Immature natural killer cell (primary cell): ENCODE results near the gene PCK1. TPM values are rescaled to one million over a fixed set of nuclear protein-coding genes. Genes with fewer than 3 reads are reported as not detected.

ENCODE experiments used
- DNase-seq, 3 donors: peaks; one replicate each; pipeline ENCODE4 v3.0.0; 2022; ENCODE audit warnings: mixed read lengths in 1 of 3
- H3K27ac Mint-ChIP-seq, 6 donors: one replicate each; pipeline ENCODE4 v1.8.0; 2020; ENCODE audit warnings: mixed read lengths in 6 of 6, mild to moderate bottlenecking in 5 of 6, inconsistent platforms in 4 of 6, moderate library complexity in 3 of 6
- H3K27me3 Mint-ChIP-seq, 3 donors: one replicate each; pipeline ENCODE4 v1.8.0; 2020 to 2021; ENCODE audit warnings: low read depth in 3 of 3, mild to moderate bottlenecking in 3 of 3, mixed read lengths in 3 of 3, moderate library complexity in 3 of 3, inconsistent platforms in 1 of 3
- H3K36me3 Mint-ChIP-seq, 3 donors: one replicate each; pipeline ENCODE4 v1.8.0; 2020; ENCODE audit warnings: mixed read lengths in 3 of 3, inconsistent platforms in 2 of 3, mild to moderate bottlenecking in 2 of 3
- H3K4me1 Mint-ChIP-seq, 2 donors: one replicate each; pipeline ENCODE4 v1.8.0; 2020; ENCODE audit warnings: inconsistent platforms in 2 of 2, mild to moderate bottlenecking in 2 of 2, mixed read lengths in 2 of 2, moderate library complexity in 1 of 2
- H3K4me3 Mint-ChIP-seq, 5 donors: one replicate each; pipeline ENCODE4 v1.8.0; 2020; ENCODE audit warnings: mild to moderate bottlenecking in 5 of 5, mixed read lengths in 5 of 5, inconsistent platforms in 3 of 5, moderate library complexity in 3 of 5
- H3K9me3 Mint-ChIP-seq, 6 donors: one replicate each; pipeline ENCODE4 v1.8.0; 2020; ENCODE audit warnings: mild to moderate bottlenecking in 6 of 6, mixed read lengths in 6 of 6, inconsistent platforms in 4 of 6, moderate library complexity in 3 of 6
- polyA plus RNA-seq, 3 donors: library from polyadenylated mRNA; unstranded; fragments of 300-500 nt; fragmentation: Illumina TruSeq; gene quantifications; one replicate each; pipeline ENCODE4 v1.2.3, GENCODE V29; 2021

The PCK1 gene
- polyA plus RNA-seq, 3 donors from 2014 or later: not detected

DNA sequence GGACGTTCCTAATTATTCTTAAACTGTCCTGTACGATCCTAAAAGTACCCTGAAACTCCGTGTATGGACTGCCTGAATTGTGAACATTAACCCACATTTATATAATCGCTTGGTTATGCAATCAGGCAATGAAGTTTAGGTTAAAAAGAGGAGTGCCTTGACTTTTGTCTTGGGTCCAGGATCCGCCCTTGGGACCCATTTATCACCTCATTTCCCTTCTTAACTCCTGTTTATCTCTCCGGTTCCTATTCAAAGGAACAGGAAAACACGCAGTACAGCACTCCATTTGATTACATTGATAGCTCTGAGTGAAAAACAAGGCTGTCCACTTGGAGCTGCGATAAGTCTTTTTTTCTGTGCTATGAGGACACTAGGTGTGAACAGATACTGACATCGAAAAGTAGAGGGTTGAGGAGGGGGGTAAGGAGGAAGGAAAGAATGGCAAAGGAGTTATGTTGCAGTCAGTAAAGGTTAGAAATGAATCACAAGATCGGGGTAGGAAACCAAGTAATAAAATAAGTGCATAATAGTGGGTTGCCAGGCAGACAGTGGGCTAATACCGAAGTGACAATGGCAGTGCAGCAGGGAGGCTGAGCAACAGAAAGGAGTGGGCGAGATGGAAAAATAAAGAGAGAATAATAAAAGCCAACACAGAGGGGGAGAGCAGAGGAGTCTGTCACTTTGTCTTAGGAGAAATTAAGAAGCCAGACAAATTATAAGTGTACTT, 15.9 kb upstream of the PCK1 start:
- no peaks in the 10 kb centered on the region for H3K36me3 Mint-ChIP-seq
- peaks cover 1 to 5% (median 4%) of the 10 kb centered on the region in 3 donors for H3K27me3 Mint-ChIP-seq
- H3K4me3 Mint-ChIP-seq: no peak overlapping the region

GRCh38 chr20:57545927-57546662, 14.8 kb upstream of the PCK1 start:
- H3K27ac Mint-ChIP-seq: no peak overlapping the region
- no peaks in the 10 kb centered on the region for H3K9me3 Mint-ChIP-seq
- peaks cover 3 to 5% (median 4%) of the 10 kb centered on the region in 3 donors for H3K27me3 Mint-ChIP-seq
- no peaks in the 10 kb centered on the region for H3K36me3 Mint-ChIP-seq
- no peaks in the 10 kb centered on the region for H3K4me1 Mint-ChIP-seq
- DNase-seq: no peak
- no peak overlapping the region for H3K4me3 Mint-ChIP-seq

More for the DNA sequence above, 15.9 kb upstream of the PCK1 start:
- no peak for DNase-seq
- Mint-ChIP-seq H3K9me3 (no peaks in the 10 kb centered on the region), H3K4me1 (no peaks in the 10 kb centered on the region), H3K27ac (no peak overlapping the region)

- no peak overlapping the region for H3K4me3 Mint-ChIP-seq
- no peak for DNase-seq
- no peaks in the 10 kb centered on the region for H3K9me3 Mint-ChIP-seq
- H3K27ac Mint-ChIP-seq: no peak overlapping the region
- peaks cover 4 to 6% (median 5%) of the 10 kb centered on the region in 3 donors for H3K27me3 Mint-ChIP-seq
- H3K36me3 Mint-ChIP-seq: no peaks in the 10 kb centered on the region
- H3K4me1 Mint-ChIP-seq: no peaks in the 10 kb centered on the region
These were observed 13.8 kb upstream of the PCK1 start for GRCh38 chr20:57546956-57547649.

DNA sequence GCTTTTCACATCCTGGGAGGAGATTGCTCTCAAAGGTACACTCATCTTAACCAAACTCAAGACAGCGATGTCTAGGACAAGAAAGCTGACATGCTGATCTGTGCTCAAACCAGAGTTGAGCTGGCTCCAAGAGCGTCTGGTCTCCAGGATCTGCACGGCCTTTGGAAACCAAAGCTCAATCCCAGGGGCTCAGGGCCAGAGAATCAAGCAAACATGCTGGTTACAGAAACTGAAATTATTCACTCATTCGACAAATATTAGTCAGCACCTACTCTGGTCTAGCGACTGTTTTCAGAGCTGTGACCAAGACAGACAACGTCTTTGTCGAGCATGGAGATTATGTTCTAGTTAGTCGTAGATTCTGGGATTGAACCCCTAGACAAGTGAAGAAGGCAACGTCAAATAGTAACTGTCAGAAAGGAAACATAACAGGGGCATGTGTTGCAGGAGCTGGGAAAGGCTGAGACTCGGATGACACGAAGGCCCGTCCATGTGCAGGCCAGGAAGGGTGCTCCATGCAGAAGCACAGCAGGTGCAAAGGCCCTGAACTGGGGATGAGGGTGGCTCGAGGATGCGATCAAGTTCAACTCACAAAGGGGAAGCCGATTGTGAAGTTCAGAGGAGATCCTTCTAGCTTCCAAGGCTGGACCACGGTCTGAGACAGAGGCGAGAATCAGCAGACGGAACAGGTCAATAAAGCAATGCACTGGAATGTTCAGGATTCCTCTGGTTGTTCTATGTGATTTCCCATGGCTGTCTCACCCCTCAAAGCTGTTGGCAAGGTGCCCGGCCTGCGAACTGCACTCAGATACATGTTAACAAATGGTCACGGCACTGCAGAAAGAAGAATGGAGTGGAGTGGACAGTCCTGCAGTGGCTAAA, 12.5 kb upstream of the PCK1 start:
- no peak for DNase-seq
- H3K4me3 Mint-ChIP-seq: no peak overlapping the region

DNA sequence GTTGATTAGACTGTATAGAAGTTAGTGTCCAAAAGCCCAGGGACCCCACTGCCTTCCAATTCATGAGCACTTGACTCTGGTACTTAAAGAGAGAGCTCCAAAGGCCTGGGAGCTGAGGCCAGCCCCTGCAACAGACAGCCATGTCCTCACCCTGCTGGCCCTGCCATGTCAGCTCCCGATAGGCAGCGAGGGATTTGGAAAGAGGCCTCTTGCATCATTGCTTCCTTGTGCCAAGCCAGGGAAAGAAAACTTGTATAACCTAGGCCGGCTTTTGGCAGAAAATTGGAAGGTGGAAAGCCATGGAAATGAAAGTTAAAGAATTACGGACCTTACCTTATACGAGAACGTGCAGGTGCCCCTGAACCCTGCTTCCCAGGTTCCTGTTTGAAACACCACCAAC, 8.4 kb upstream of the PCK1 start:
- Mint-ChIP-seq H3K27ac (no peak overlapping the region), H3K4me3 (no peak overlapping the region), H3K9me3 (no peaks in the 10 kb centered on the region), H3K4me1 (no peaks in the 10 kb centered on the region), H3K36me3 (no peaks in the 10 kb centered on the region), H3K27me3 (peaks cover 4 to 19% (median 13%) of the 10 kb centered on the region in 3 donors)
- DNase-seq: no peak

More for the DNA sequence above, 12.5 kb upstream of the PCK1 start:
- H3K27ac Mint-ChIP-seq: no peak overlapping the region
- H3K4me1 Mint-ChIP-seq: no peaks in the 10 kb centered on the region
- peaks cover 2 to 7% (median 6%) of the 10 kb centered on the region in 3 donors for H3K27me3 Mint-ChIP-seq
- H3K36me3 Mint-ChIP-seq: no peaks in the 10 kb centered on the region
- no peaks in the 10 kb centered on the region for H3K9me3 Mint-ChIP-seq

- peaks cover 4 to 18% (median 13%) of the 10 kb centered on the region in 3 donors for H3K27me3 Mint-ChIP-seq
These were observed 7.4 kb upstream of the PCK1 start for GRCh38 chr20:57553376-57554018.

DNA sequence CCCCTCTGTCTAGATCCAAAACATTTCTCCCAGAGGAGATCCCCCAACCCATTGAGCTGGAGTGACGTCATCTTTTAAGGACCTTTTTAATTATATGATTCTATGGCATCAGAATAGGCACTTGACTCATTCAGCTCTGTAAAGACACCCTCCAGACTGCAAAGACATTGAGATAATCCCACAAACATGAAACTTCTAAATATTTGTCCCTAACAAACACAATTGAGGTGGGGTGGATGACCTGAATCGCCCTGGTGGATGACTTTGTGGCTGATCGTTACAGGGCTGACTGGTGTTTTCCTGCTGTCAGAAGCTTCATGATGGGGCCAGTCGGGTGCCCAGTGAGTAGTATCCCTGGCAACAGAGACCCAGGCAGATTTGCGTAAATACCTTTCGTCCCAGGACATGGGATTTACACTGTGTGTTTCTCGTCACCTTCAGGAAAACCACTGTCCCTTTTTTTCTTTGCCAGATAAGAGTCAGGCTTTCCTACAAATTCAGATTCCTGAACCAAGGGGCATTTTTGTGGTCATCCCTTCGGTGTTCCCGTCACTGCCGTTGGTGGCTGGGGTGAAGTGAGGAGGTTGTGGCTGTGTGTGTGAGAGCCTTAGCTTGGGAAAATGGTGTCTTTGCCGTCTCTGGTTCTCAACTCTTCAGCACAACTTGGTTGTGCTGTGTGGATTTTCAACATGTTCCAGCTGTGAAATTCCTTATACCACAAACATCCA, 5.3 kb upstream of the PCK1 start:
- Mint-ChIP-seq H3K4me1 (no peaks in the 10 kb centered on the region), H3K36me3 (no peaks in the 10 kb centered on the region), H3K27me3 (peaks cover 4 to 15% (median 13%) of the 10 kb centered on the region in 3 donors), H3K9me3 (no peaks in the 10 kb centered on the region), H3K27ac (no peak overlapping the region), H3K4me3 (no peak overlapping the region)
- DNase-seq: no peak

More at GRCh38 chr20:57553376-57554018, 7.4 kb upstream of the PCK1 start:
- no peak for DNase-seq
- no peaks in the 10 kb centered on the region for H3K4me1 Mint-ChIP-seq
- no peaks in the 10 kb centered on the region for H3K9me3 Mint-ChIP-seq
- no peak overlapping the region for H3K27ac Mint-ChIP-seq
- H3K36me3 Mint-ChIP-seq: no peaks in the 10 kb centered on the region
- no peak overlapping the region for H3K4me3 Mint-ChIP-seq

DNA sequence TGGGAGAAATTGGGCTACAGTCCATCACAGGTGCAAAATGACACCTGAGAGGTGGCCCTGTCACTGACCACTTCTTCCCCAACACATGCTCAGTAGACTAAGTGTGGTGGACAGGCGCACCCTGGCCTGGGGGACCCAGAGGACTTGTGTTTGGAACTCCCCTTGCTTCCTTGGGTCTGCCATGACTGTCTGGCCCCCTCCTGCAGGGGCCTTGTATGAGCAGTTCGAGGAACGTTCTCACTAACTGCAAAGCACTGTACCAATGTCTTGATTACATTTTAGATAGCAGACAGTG, 4.0 kb upstream of the PCK1 start:
- no peaks in the 10 kb centered on the region for H3K4me1 Mint-ChIP-seq
- no peak overlapping the region for H3K27ac Mint-ChIP-seq
- peaks cover 4 to 17% (median 8%) of the 10 kb centered on the region in 3 donors for H3K27me3 Mint-ChIP-seq
- H3K4me3 Mint-ChIP-seq: no peak overlapping the region
- H3K36me3 Mint-ChIP-seq: no peaks in the 10 kb centered on the region
- H3K9me3 Mint-ChIP-seq: no peaks in the 10 kb centered on the region
- DNase-seq: no peak

GRCh38 chr20:57557926-57558613, 2.8 kb upstream of the PCK1 start:
- Mint-ChIP-seq H3K27ac (peak overlapping the region in 1 of 6 donors; percentile 30), H3K4me3 (no peak overlapping the region), H3K27me3 (peaks cover 4 to 15% (median 7%) of the 10 kb centered on the region in 3 donors), H3K9me3 (no peaks in the 10 kb centered on the region), H3K36me3 (no peaks in the 10 kb centered on the region), H3K4me1 (no peaks in the 10 kb centered on the region)
- DNase-seq: no peak

- H3K4me1 Mint-ChIP-seq: no peaks in the 10 kb centered on the region
- H3K27me3 Mint-ChIP-seq: peaks cover 4 to 15% (median 7%) of the 10 kb centered on the region in 3 donors
- H3K9me3 Mint-ChIP-seq: no peaks in the 10 kb centered on the region
- no peak for DNase-seq
- no peak overlapping the region for H3K4me3 Mint-ChIP-seq
- H3K27ac Mint-ChIP-seq: no peak overlapping the region
- no peaks in the 10 kb centered on the region for H3K36me3 Mint-ChIP-seq
These were observed 2.2 kb upstream of the PCK1 start for GRCh38 chr20:57558614-57559288.

GRCh38 chr20:57559289-57559634, 1.6 kb upstream of the PCK1 start:
- Mint-ChIP-seq H3K36me3 (no peaks in the 10 kb centered on the region), H3K4me3 (no peak overlapping the region), H3K27me3 (peaks cover 4 to 15% (median 7%) of the 10 kb centered on the region in 3 donors), H3K4me1 (no peaks in the 10 kb centered on the region), H3K27ac (no peak overlapping the region), H3K9me3 (no peaks in the 10 kb centered on the region)
- DNase-seq: no peak
